Body of pancreas (tissue), 4 donors: ENCODE measurements around the gene RBPJL.

Experiments used
- POLR2A ChIP-seq, 3 donors: fragments of 450-650 bp; IDR thresholded peaks; one replicate each; pipeline ENCODE4 v1.6.1; 2016; ENCODE audit warnings: antibody characterized with exemption in 3 of 3, mild to moderate bottlenecking in 2 of 3
- TF ChIP-seq, protein P1 (sequence below), 7 experiments: fragments of 450-650 bp in 4 of 7; fragments of 200-600 bp in 3 of 7; sonication (generic) in 3 of 7; IDR thresholded peaks; one replicate each; pipeline ENCODE4 v1.5.1; 2016 to 2019; ENCODE audit warnings: antibody characterized with exemption in 7 of 7

DNA sequence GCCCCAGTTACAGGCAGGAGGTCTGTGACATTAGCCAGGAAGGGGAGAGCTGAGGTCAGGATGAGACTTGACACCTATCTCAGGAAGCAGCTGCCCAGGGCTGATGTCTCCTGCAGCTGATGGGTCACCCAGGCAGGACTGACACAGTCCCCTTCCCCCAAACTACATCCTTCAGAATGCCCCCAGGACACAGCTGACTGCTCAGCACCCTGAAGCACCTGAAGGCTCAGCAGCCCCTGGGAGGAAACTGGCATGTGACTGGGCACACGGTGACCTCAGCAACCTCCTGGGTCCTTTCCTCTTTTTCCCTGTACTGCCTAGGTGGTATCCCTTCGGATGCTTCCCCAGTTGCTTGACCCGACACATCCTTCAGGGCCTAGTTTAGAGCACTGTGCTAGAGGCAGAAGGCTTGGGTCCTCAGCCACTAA, 39.7 kb downstream of the RBPJL start:
- TF ChIP-seq, protein P1, sequence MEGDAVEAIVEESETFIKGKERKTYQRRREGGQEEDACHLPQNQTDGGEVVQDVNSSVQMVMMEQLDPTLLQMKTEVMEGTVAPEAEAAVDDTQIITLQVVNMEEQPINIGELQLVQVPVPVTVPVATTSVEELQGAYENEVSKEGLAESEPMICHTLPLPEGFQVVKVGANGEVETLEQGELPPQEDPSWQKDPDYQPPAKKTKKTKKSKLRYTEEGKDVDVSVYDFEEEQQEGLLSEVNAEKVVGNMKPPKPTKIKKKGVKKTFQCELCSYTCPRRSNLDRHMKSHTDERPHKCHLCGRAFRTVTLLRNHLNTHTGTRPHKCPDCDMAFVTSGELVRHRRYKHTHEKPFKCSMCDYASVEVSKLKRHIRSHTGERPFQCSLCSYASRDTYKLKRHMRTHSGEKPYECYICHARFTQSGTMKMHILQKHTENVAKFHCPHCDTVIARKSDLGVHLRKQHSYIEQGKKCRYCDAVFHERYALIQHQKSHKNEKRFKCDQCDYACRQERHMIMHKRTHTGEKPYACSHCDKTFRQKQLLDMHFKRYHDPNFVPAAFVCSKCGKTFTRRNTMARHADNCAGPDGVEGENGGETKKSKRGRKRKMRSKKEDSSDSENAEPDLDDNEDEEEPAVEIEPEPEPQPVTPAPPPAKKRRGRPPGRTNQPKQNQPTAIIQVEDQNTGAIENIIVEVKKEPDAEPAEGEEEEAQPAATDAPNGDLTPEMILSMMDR (IDR thresholded peaks at IDR 0.05), result no peak
- peak in 1 of 3 donors; percentile 23 for TF ChIP-seq POLR2A (IDR thresholded peaks at IDR 0.05)
